Posterior cingulate gyrus (tissue), 11 donors: ENCODE data around the gene NDUFS2.
"Not testable (repeated sequence)": the region's sequence is repeated elsewhere in the genome, so short reads cannot be mapped to it uniquely, and the experiment has no call there.

ENCODE experiments used
- DNase-seq, 10 donors: peaks; one replicate each; pipeline versions ENCODE4 v3.0.0 to v3.0.0-alpha.2; 2020 to 2021; ENCODE audit warnings: mixed read lengths in 3 of 10
- intact Hi-C: fragments of 100-400 bp; cut with DNase I; formaldehyde crosslinking; loops from one replicate; pipeline ENCODE4 v1.15.1; 2023

NDUFS2 gene

GRCh38 chr1:161229896-161230295 lies 27.7 kb downstream of the NDUFS2 start:
- intact Hi-C loops, result loop anchor here (5.0 to 10.0 kb wide), 3 partner anchors 38 to 77 kb away; partner anchors contain the start of genes B4GALT3 and MPZ
- DNase-seq, result no peak

GRCh38 chr1:161230762-161231161 lies 28.6 kb downstream of the NDUFS2 start:
- no peak for DNase-seq

GRCh38 chr1:161233102-161233501 lies 30.9 kb downstream of the NDUFS2 start:
- intact Hi-C loops, result no loop called here
- peak in 1 of 10 donors; percentile 55 for DNase-seq

More at GRCh38 chr1:161230762-161231161, 28.6 kb downstream of the NDUFS2 start:
- intact Hi-C loops, result no loop called here

- intact Hi-C loops, result no loop called here
These were observed 34.0 kb downstream of the NDUFS2 start for GRCh38 chr1:161235957-161236775.

GRCh38 chr1:161238039-161238473 lies 35.9 kb downstream of the NDUFS2 start, which contains the start of gene NR1I3:
Gene NR1I3 (minus strand): TSS chr1:161238203. CDS start chr1:161236565, 1,638 bp downstream.
- DNase-seq, result peak in 1 of 10 donors; percentile 7
- intact Hi-C loops, result no loop called here

More at GRCh38 chr1:161235957-161236775, 34.0 kb downstream of the NDUFS2 start:
- no peak for DNase-seq

GRCh38 chr1:161241682-161242081 lies 39.5 kb downstream of the NDUFS2 start:
- intact Hi-C loops, result no loop called here
- no peak for DNase-seq

- no peak for DNase-seq
- intact Hi-C loops, result no loop called here
These were observed 40.1 kb downstream of the NDUFS2 start for GRCh38 chr1:161242313-161242712.

- intact Hi-C loops, result no loop called here
- no peak for DNase-seq
These were observed 42.7 kb downstream of the NDUFS2 start for GRCh38 chr1:161244888-161245287.

GRCh38 chr1:161250100-161250499 lies 47.9 kb downstream of the NDUFS2 start:
- intact Hi-C loops, result not testable (repeated sequence)

GRCh38 chr1:161250829-161251228 lies 48.7 kb downstream of the NDUFS2 start:
- intact Hi-C loops, result no loop called here
- DNase-seq, result no peak

More at GRCh38 chr1:161250100-161250499, 47.9 kb downstream of the NDUFS2 start:
- DNase-seq, result not testable (repeated sequence)

GRCh38 chr1:161251579-161251978 lies 49.4 kb downstream of the NDUFS2 start:
- intact Hi-C loops, result no loop called here
- DNase-seq, result no peak

GRCh38 chr1:161255302-161255701 lies 53.1 kb downstream of the NDUFS2 start:
- intact Hi-C loops, DNase-seq: not testable (repeated sequence)

- DNase-seq, intact Hi-C loops: not testable (repeated sequence)
These were observed 53.9 kb downstream of the NDUFS2 start for GRCh38 chr1:161255955-161256520.

GRCh38 chr1:161257109-161257508 lies 54.9 kb downstream of the NDUFS2 start:
- DNase-seq, intact Hi-C loops: not testable (repeated sequence)

GRCh38 chr1:161258439-161259344 lies 56.5 kb downstream of the NDUFS2 start, which contains the start of gene PCP4L1:
Gene PCP4L1 (plus strand): TSS chr1:161258745. CDS start chr1:161258975, 230 bp downstream.
- intact Hi-C loops, result no loop called here
- DNase-seq, result peak; percentile 36 to 95 (median 64)

GRCh38 chr1:161259345-161259702 lies 57.2 kb downstream of the NDUFS2 start:
- intact Hi-C loops, result no loop called here
- no peak for DNase-seq

GRCh38 chr1:161259765-161260164 lies 57.6 kb downstream of the NDUFS2 start:
- DNase-seq, result no peak
- intact Hi-C loops, result no loop called here

GRCh38 chr1:161260376-161261260 lies 58.5 kb downstream of the NDUFS2 start:
- intact Hi-C loops, result no loop called here
- DNase-seq, result no peak
